Measurements from ENCODE around the gene SLC13A3.

- no peak for TF ChIP-seq CTCF (IDR thresholded peaks at IDR 0.05; ENCODE audit: extremely low read depth in 1 of 2, insufficient read depth in 1 of 2, low read depth in 1 of 2, low read length in 2 of 2)
- no peak for TF ChIP-seq POLR2A (IDR thresholded peaks at IDR 0.05; ENCODE audit: low read depth, low read length)
Measured at GRCh38 chr20:46636514-46636913, 14.7 kb downstream of the SLC13A3 start.
